ENCODE data around the gene STK38. TPM values are rescaled to one million over a fixed set of nuclear protein-coding genes. Genes with fewer than 3 reads are reported as not detected.

The STK38 gene
- total RNA-seq, 1 experiment from 2014 or later = 13.3 TPM

DNA sequence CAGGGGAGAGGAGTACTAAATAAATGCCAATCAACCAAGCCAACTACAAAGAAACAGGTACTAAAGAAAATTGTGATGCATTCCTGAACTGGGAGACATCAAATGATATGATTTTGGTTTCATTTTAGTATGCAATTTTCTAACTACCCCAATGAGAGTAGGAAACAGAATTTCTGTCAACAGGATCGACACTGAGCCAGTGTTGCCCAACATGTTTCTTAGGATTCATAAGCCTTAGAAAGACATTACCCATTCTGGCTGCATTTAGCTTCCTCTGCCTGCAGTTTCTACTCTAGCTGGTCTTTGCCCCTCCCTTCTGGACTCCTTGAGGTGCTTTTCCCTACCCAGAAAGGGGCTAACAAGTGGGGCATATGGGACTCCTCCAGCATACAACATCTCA, 54.7 kb downstream of the STK38 start:
- Mint-ChIP-seq H3K9me3 (no peaks in the 10 kb centered on the region), H3K36me3 (peaks cover 32% of the 10 kb centered on the region), H3K4me3 (no peak overlapping the region), H3K27me3 (ENCODE audit: low read depth) (no peaks in the 10 kb centered on the region), H3K4me1 (peaks cover 32% of the 10 kb centered on the region), H3K27ac (peak overlapping the region; percentile 24)
- TF ChIP-seq GRHL2 (CRISPR knock-in tag; IDR thresholded peaks at IDR 0.05; ENCODE audit: insufficient replicate concordance, severe bottlenecking) = no peak
- TF ChIP-seq, protein P1, sequence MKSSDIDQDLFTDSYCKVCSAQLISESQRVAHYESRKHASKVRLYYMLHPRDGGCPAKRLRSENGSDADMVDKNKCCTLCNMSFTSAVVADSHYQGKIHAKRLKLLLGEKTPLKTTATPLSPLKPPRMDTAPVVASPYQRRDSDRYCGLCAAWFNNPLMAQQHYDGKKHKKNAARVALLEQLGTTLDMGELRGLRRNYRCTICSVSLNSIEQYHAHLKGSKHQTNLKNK (CRISPR knock-in tag; IDR thresholded peaks at IDR 0.05) = no peak
- no peak for TF ChIP-seq PRRX2 (CRISPR knock-in tag; IDR thresholded peaks at IDR 0.05)
- TF ChIP-seq, protein P2, sequence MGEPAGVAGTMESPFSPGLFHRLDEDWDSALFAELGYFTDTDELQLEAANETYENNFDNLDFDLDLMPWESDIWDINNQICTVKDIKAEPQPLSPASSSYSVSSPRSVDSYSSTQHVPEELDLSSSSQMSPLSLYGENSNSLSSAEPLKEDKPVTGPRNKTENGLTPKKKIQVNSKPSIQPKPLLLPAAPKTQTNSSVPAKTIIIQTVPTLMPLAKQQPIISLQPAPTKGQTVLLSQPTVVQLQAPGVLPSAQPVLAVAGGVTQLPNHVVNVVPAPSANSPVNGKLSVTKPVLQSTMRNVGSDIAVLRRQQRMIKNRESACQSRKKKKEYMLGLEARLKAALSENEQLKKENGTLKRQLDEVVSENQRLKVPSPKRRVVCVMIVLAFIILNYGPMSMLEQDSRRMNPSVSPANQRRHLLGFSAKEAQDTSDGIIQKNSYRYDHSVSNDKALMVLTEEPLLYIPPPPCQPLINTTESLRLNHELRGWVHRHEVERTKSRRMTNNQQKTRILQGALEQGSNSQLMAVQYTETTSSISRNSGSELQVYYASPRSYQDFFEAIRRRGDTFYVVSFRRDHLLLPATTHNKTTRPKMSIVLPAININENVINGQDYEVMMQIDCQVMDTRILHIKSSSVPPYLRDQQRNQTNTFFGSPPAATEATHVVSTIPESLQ (CRISPR knock-in tag; IDR thresholded peaks at IDR 0.05) = no peak
- TF ChIP-seq, protein P3, sequence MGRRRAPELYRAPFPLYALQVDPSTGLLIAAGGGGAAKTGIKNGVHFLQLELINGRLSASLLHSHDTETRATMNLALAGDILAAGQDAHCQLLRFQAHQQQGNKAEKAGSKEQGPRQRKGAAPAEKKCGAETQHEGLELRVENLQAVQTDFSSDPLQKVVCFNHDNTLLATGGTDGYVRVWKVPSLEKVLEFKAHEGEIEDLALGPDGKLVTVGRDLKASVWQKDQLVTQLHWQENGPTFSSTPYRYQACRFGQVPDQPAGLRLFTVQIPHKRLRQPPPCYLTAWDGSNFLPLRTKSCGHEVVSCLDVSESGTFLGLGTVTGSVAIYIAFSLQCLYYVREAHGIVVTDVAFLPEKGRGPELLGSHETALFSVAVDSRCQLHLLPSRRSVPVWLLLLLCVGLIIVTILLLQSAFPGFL (CRISPR knock-in tag; IDR thresholded peaks at IDR 0.05; ENCODE audit: borderline replicate concordance) = no peak
- TF ChIP-seq, protein P4, sequence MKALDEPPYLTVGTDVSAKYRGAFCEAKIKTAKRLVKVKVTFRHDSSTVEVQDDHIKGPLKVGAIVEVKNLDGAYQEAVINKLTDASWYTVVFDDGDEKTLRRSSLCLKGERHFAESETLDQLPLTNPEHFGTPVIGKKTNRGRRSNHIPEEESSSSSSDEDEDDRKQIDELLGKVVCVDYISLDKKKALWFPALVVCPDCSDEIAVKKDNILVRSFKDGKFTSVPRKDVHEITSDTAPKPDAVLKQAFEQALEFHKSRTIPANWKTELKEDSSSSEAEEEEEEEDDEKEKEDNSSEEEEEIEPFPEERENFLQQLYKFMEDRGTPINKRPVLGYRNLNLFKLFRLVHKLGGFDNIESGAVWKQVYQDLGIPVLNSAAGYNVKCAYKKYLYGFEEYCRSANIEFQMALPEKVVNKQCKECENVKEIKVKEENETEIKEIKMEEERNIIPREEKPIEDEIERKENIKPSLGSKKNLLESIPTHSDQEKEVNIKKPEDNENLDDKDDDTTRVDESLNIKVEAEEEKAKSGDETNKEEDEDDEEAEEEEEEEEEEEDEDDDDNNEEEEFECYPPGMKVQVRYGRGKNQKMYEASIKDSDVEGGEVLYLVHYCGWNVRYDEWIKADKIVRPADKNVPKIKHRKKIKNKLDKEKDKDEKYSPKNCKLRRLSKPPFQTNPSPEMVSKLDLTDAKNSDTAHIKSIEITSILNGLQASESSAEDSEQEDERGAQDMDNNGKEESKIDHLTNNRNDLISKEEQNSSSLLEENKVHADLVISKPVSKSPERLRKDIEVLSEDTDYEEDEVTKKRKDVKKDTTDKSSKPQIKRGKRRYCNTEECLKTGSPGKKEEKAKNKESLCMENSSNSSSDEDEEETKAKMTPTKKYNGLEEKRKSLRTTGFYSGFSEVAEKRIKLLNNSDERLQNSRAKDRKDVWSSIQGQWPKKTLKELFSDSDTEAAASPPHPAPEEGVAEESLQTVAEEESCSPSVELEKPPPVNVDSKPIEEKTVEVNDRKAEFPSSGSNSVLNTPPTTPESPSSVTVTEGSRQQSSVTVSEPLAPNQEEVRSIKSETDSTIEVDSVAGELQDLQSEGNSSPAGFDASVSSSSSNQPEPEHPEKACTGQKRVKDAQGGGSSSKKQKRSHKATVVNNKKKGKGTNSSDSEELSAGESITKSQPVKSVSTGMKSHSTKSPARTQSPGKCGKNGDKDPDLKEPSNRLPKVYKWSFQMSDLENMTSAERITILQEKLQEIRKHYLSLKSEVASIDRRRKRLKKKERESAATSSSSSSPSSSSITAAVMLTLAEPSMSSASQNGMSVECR (CRISPR knock-in tag; IDR thresholded peaks at IDR 0.05; ENCODE audit: borderline replicate concordance) = no peak
- TF ChIP-seq ESRRA (CRISPR knock-in tag; IDR thresholded peaks at IDR 0.05; ENCODE audit: borderline replicate concordance) = no peak
- no peak for TF ChIP-seq NR3C1 (CRISPR knock-in tag; conservative IDR thresholded peaks at IDR 0.05; ENCODE audit: low read depth)
- TF ChIP-seq, protein P5, sequence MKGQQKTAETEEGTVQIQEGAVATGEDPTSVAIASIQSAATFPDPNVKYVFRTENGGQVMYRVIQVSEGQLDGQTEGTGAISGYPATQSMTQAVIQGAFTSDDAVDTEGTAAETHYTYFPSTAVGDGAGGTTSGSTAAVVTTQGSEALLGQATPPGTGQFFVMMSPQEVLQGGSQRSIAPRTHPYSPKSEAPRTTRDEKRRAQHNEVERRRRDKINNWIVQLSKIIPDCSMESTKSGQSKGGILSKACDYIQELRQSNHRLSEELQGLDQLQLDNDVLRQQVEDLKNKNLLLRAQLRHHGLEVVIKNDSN (CRISPR knock-in tag; IDR thresholded peaks at IDR 0.05) = no peak
- DNase-seq (ENCODE audit: low spot score) (no peak), ATAC-seq (no peak)
- ChIA-PET POLR2A (no interaction called here), CTCF (interaction anchor here (0.7 to 2.5 kb wide), 2 partner anchors 63 to 114 kb away, joined by 3 to 10 read pairs; no protein-coding TSS in a partner anchor)

DNA sequence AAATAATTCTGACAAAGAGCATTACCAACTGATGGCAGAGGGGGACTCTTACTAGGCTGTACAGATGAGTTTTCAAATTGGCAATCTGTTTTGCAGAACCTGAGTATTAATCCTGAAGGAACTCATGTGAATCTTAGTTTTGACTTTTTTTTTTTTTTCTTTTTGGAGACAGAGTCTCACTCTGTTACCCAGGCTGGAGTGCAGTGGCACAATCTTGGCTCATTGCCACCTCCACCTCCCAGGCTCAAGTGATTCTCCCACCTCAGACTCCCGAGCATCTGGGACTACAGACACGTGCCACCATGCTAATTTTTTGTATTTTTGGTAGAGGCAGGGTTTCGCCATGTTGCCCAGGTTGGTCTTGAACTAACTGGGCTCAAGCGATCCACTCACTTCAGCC, 55.2 kb downstream of the STK38 start:
- H3K27me3 Mint-ChIP-seq (ENCODE audit: low read depth) = no peaks in the 10 kb centered on the region
- CTCF ChIA-PET = interaction anchor here (0.6 to 2.5 kb wide), 2 partner anchors 32 to 63 kb away, joined by 4 to 10 read pairs; no protein-coding TSS in a partner anchor
- H3K9me3 Mint-ChIP-seq = no peaks in the 10 kb centered on the region
- H3K4me3 Mint-ChIP-seq = no peak overlapping the region
- POLR2A ChIA-PET = no interaction called here
- peaks cover 32% of the 10 kb centered on the region for H3K4me1 Mint-ChIP-seq
- ATAC-seq = no peak
- H3K27ac Mint-ChIP-seq = peak overlapping the region; percentile 62
- H3K36me3 Mint-ChIP-seq = peaks cover 32% of the 10 kb centered on the region
- no peak for DNase-seq (ENCODE audit: low spot score)
- TF ChIP-seq ZNF232 (CRISPR knock-in tag; IDR thresholded peaks at IDR 0.05) (no peak), RELA (CRISPR knock-in tag; IDR thresholded peaks at IDR 0.05; ENCODE audit: borderline replicate concordance) (no peak), ETV6 (CRISPR knock-in tag; IDR thresholded peaks at IDR 0.05) (no peak), ZNF671 (CRISPR knock-in tag; IDR thresholded peaks at IDR 0.05) (no peak), FOXK1 (CRISPR knock-in tag; IDR thresholded peaks at IDR 0.05) (no peak), NR2C2 (CRISPR knock-in tag; IDR thresholded peaks at IDR 0.05) (no peak), CREM (CRISPR knock-in tag; IDR thresholded peaks at IDR 0.05) (no peak), GRHL2 (CRISPR knock-in tag; IDR thresholded peaks at IDR 0.05; ENCODE audit: insufficient replicate concordance, severe bottlenecking) (no peak), ZNF263 (CRISPR knock-in tag; IDR thresholded peaks at IDR 0.05; ENCODE audit: low read depth) (no peak)
- TF ChIP-seq, protein P6, sequence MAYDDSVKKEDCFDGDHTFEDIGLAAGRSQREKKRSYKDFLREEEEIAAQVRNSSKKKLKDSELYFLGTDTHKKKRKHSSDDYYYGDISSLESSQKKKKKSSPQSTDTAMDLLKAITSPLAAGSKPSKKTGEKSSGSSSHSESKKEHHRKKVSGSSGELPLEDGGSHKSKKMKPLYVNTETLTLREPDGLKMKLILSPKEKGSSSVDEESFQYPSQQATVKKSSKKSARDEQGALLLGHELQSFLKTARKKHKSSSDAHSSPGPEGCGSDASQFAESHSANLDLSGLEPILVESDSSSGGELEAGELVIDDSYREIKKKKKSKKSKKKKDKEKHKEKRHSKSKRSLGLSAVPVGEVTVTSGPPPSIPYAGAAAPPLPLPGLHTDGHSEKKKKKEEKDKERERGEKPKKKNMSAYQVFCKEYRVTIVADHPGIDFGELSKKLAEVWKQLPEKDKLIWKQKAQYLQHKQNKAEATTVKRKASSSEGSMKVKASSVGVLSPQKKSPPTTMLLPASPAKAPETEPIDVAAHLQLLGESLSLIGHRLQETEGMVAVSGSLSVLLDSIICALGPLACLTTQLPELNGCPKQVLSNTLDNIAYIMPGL (CRISPR knock-in tag; IDR thresholded peaks at IDR 0.05) = no peak
- TF ChIP-seq, protein P7, sequence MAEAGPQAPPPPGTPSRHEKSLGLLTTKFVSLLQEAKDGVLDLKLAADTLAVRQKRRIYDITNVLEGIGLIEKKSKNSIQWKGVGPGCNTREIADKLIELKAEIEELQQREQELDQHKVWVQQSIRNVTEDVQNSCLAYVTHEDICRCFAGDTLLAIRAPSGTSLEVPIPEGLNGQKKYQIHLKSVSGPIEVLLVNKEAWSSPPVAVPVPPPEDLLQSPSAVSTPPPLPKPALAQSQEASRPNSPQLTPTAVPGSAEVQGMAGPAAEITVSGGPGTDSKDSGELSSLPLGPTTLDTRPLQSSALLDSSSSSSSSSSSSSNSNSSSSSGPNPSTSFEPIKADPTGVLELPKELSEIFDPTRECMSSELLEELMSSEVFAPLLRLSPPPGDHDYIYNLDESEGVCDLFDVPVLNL (CRISPR knock-in tag; IDR thresholded peaks at IDR 0.05; ENCODE audit: borderline replicate concordance, low read depth) = no peak
- TF ChIP-seq, protein P8, sequence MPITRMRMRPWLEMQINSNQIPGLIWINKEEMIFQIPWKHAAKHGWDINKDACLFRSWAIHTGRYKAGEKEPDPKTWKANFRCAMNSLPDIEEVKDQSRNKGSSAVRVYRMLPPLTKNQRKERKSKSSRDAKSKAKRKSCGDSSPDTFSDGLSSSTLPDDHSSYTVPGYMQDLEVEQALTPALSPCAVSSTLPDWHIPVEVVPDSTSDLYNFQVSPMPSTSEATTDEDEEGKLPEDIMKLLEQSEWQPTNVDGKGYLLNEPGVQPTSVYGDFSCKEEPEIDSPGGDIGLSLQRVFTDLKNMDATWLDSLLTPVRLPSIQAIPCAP (CRISPR knock-in tag; IDR thresholded peaks at IDR 0.05) = no peak
